GM12801 (cell line): ENCODE results near the gene CMTM7.

Experiments
- CTCF ChIP-seq: IDR thresholded peaks from one replicate; pipeline ENCODE4 v1.5.1; 2011; ENCODE audit warnings: control low read depth; ENCODE audit not compliant: insufficient read length; ENCODE audit errors: extremely low read depth

The CMTM7 gene

DNA sequence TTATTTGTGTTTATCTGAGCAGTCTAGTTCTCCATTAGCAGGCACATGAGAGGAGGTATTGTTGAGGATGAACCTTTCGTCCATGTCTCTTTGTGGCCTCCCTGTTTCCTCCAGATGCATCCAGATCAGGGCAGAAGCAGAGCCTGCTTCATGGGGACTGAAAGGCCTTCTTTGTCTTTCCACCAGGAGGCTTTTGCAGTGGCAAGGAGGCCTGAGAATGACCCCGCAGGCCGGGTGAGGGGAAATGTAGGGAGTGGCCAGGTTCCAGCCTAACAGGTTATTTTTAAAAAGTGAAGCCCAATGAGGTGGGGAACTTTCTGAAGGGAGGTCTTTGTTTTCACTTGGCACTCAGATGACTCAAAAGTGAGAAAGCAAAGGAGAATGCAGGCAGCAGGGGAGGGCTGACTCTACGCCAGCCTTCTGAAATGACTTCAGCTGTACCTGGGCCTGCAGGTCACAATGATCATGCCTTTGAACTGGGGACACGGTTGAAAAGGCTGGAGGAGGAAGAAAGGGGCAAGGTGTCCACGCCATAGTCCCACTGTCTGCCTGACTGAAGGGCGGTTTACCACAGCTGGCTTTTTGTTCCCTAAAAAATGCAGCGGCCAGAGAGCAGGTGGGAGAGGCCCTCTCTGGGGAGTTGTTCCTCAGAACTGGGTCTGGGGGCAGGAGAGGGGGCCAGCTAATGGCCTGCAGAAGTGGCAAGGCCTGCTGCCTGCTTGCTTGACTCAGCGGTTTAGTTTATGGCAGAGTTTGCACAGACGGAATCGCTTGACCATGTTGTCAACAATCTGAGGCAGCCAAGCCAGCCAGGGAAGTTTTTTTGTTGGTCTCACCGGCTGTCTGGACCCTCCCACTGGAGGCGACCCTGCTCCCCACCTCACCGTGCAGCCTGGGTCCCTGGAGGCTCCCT lies 28.7 kb downstream of the CMTM7 start:
- no peak for TF ChIP-seq CTCF

DNA sequence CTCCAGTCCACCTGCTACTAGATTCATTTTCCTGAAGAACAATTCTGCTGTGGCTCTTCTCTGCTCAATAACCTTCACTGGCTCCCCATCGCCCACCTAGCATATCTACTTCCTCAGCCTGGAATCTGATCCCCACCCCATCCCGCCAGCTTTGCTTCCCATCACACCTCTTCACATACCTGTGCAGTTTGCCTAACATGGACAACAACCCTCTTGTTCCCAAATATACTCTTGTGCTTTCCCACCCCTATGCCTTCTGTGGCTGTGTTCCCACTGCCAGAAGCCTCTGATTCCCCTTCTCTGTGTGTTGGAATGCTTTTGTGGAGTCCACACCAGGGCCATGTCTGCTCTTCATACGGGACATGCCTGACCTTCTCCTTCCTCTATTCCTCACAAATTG lies 29.5 kb downstream of the CMTM7 start:
- no peak for TF ChIP-seq CTCF

- TF ChIP-seq CTCF = no peak
These were observed 30.6 kb downstream of the CMTM7 start for GRCh38 chr3:32421991-32422859.

DNA sequence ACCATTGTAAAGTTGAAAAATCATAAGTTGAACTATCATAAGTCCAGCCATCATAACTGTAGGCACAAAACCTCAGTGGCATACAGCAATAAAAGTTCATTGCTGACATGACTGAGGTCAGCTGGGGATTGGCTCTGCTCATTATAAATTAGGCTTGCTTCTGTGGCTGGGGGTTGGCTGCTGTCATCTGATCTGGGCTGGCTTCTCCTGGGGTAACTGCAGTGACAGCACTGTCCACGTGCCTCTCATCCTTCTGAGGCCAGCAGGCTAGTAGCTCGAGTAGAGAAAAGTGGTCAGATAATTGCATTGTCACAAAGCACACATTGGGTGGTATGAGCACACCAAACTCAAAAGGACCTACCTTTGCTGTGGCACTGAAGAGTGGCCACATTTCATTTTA lies 31.3 kb downstream of the CMTM7 start:
- TF ChIP-seq CTCF = no peak

GRCh38 chr3:32423534-32423933 lies 31.9 kb downstream of the CMTM7 start:
- TF ChIP-seq CTCF = no peak

GRCh38 chr3:32423956-32424557 lies 32.4 kb downstream of the CMTM7 start:
- no peak for TF ChIP-seq CTCF
